Measurements from ENCODE around the gene ITGAX.

ITGAX gene

DNA sequence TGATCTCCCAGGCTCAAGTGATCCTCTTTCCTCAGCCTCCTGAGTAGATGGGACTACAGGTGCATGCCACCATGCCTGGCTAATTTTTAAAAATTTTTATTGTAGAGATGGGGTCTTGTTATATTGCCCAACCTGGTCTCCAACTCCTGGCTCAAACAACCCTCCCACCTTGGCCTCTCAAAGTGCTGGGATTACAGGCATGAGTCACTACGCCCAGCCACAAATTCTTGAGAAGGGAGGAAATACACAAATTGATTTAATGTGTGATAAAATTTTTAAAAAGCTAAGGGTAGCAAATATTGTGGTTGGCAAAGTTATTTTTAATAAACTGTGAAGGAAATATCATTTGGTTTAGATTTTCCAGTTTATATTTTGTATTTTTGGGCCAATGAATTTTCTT, 47.7 kb downstream of the ITGAX start:
- H3K9ac ChIP-seq (ENCODE audit: insufficient read length, low read depth): no peak overlapping the region
- H3K4me3 ChIP-seq (ENCODE audit: insufficient read length, low read depth): no peak overlapping the region
- H3K27me3 ChIP-seq (ENCODE audit: insufficient read depth, insufficient read length): no peaks in the 10 kb centered on the region
- H3K9me3 ChIP-seq (ENCODE audit: insufficient read depth, low read length): peaks cover 11% of the 10 kb centered on the region; the same call in 1 of the 2 replicates
- no peak for DNase-seq (ENCODE audit: low read depth, low spot score)
- peaks cover 2% of the 10 kb centered on the region for H3K4me1 ChIP-seq (ENCODE audit: insufficient read depth, insufficient read length)
- H3K36me3 ChIP-seq (ENCODE audit: insufficient read depth, insufficient read length, low read length): peaks cover 14% of the 10 kb centered on the region
- TF ChIP-seq YY1 (IDR thresholded peaks at IDR 0.05; ENCODE audit: insufficient read depth, insufficient read length): no peak
- no peak for TF ChIP-seq SUZ12 (IDR thresholded peaks at IDR 0.05; ENCODE audit: extremely low read depth, insufficient read depth, insufficient read length)
- TF ChIP-seq ZNF274 (IDR thresholded peaks at IDR 0.05; ENCODE audit: low read depth, low read length): no peak

GRCh38 chr16:31403590-31404352, 48.8 kb downstream of the ITGAX start:
- Histone ChIP-seq H3K36me3 (ENCODE audit: insufficient read depth, insufficient read length, low read length) (peaks cover 14% of the 10 kb centered on the region), H3K9me3 (ENCODE audit: insufficient read depth, low read length) (peaks cover 11% of the 10 kb centered on the region; the same call in 1 of the 2 replicates), H3K9ac (ENCODE audit: insufficient read length, low read depth) (peak overlapping the region; percentile 70), H3K4me3 (ENCODE audit: insufficient read length, low read depth) (peak overlapping the region; percentile 46), H3K4me1 (ENCODE audit: insufficient read depth, insufficient read length) (no peaks in the 10 kb centered on the region), H3K27me3 (ENCODE audit: insufficient read depth, insufficient read length) (no peaks in the 10 kb centered on the region)
- no peak for TF ChIP-seq ZNF274 (IDR thresholded peaks at IDR 0.05; ENCODE audit: low read depth, low read length)
- no peak for DNase-seq (ENCODE audit: low read depth, low spot score)

- Histone ChIP-seq H3K4me3 (ENCODE audit: insufficient read length, low read depth) (peak overlapping the region; percentile 46), H3K4me1 (ENCODE audit: insufficient read depth, insufficient read length) (no peaks in the 10 kb centered on the region), H3K9ac (ENCODE audit: insufficient read length, low read depth) (peak overlapping the region; percentile 70), H3K9me3 (ENCODE audit: insufficient read depth, low read length) (peaks cover 10% of the 10 kb centered on the region; the same call in 1 of the 2 replicates), H3K36me3 (ENCODE audit: insufficient read depth, insufficient read length, low read length) (peaks cover 7% of the 10 kb centered on the region), H3K27me3 (ENCODE audit: insufficient read depth, insufficient read length) (no peaks in the 10 kb centered on the region)
- TF ChIP-seq YY1 (IDR thresholded peaks at IDR 0.05; ENCODE audit: insufficient read depth, insufficient read length) (no peak), ZNF274 (IDR thresholded peaks at IDR 0.05; ENCODE audit: low read depth, low read length) (no peak), SUZ12 (IDR thresholded peaks at IDR 0.05; ENCODE audit: extremely low read depth, insufficient read depth, insufficient read length) (no peak)
- no peak for DNase-seq (ENCODE audit: low read depth, low spot score)
These were observed 49.5 kb downstream of the ITGAX start for GRCh38 chr16:31404353-31405064.

DNA sequence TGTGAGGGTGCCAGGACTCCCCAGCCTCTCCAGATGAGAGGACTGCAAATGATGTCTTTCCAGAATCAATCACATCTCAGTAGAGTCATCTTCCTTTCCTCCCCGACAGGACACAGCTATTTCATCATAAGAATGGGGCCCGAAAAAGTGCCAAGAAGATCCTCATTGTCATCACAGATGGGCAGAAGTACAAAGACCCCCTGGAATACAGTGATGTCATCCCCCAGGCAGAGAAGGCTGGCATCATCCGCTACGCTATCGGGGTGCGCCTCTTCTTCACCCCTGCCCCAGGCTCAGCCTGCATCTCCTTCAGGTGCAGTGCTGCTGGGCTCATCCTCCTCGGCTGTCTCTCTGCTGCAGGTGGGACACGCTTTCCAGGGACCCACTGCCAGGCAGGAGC, 52.4 kb downstream of the ITGAX start:
- Histone ChIP-seq H3K36me3 (ENCODE audit: insufficient read depth, insufficient read length, low read length) (no peaks in the 10 kb centered on the region), H3K9ac (ENCODE audit: insufficient read length, low read depth) (no peak overlapping the region), H3K9me3 (ENCODE audit: insufficient read depth, low read length) (no peaks in the 10 kb centered on the region), H3K27me3 (ENCODE audit: insufficient read depth, insufficient read length) (no peaks in the 10 kb centered on the region), H3K4me1 (ENCODE audit: insufficient read depth, insufficient read length) (no peaks in the 10 kb centered on the region), H3K4me3 (ENCODE audit: insufficient read length, low read depth) (no peak overlapping the region)
- no peak for TF ChIP-seq ZNF274 (IDR thresholded peaks at IDR 0.05; ENCODE audit: low read depth, low read length)
- no peak for DNase-seq (ENCODE audit: low read depth, low spot score)

DNA sequence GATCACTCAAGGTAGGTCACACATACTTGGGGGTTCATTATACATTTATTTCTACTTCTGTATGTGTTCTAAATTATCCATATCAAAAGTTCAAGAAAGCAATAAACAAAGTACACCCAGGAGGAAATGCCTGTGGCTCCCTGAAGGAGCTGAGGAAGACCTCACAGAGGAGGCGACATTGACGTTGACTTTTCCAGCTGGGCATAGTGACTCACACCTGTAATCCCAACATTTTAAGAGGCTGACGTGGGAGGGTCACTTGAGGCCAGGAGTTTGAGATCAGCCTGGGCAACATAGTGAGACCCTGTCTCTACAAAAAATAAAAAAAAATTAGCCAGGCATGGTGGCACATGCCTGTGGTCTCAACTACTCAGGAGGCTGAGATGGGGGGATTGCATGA, 54.5 kb downstream of the ITGAX start:
- H3K4me1 ChIP-seq (ENCODE audit: insufficient read depth, insufficient read length): no peaks in the 10 kb centered on the region
- DNase-seq (ENCODE audit: low read depth, low spot score): no peak
- H3K36me3 ChIP-seq (ENCODE audit: insufficient read depth, insufficient read length, low read length): no peaks in the 10 kb centered on the region
- no peak overlapping the region for H3K4me3 ChIP-seq (ENCODE audit: insufficient read length, low read depth)
- H3K9ac ChIP-seq (ENCODE audit: insufficient read length, low read depth): no peak overlapping the region
- no peaks in the 10 kb centered on the region for H3K9me3 ChIP-seq (ENCODE audit: insufficient read depth, low read length)
- no peaks in the 10 kb centered on the region for H3K27me3 ChIP-seq (ENCODE audit: insufficient read depth, insufficient read length)
- no peak for TF ChIP-seq ZNF274 (IDR thresholded peaks at IDR 0.05; ENCODE audit: low read depth, low read length)
- TF ChIP-seq SUZ12 (IDR thresholded peaks at IDR 0.05; ENCODE audit: extremely low read depth, insufficient read depth, insufficient read length): no peak
- TF ChIP-seq YY1 (IDR thresholded peaks at IDR 0.05; ENCODE audit: insufficient read depth, insufficient read length): no peak

- peaks cover 3% of the 10 kb centered on the region for H3K4me1 ChIP-seq (ENCODE audit: insufficient read depth, insufficient read length)
- H3K36me3 ChIP-seq (ENCODE audit: insufficient read depth, insufficient read length, low read length): no peaks in the 10 kb centered on the region
- TF ChIP-seq ZNF274 (IDR thresholded peaks at IDR 0.05; ENCODE audit: low read depth, low read length) (no peak), YY1 (IDR thresholded peaks at IDR 0.05; ENCODE audit: insufficient read depth, insufficient read length) (no peak), SUZ12 (IDR thresholded peaks at IDR 0.05; ENCODE audit: extremely low read depth, insufficient read depth, insufficient read length) (no peak)
- H3K9me3 ChIP-seq (ENCODE audit: insufficient read depth, low read length): no peaks in the 10 kb centered on the region
- no peak overlapping the region for H3K9ac ChIP-seq (ENCODE audit: insufficient read length, low read depth)
- H3K27me3 ChIP-seq (ENCODE audit: insufficient read depth, insufficient read length): no peaks in the 10 kb centered on the region
- no peak for DNase-seq (ENCODE audit: low read depth, low spot score)
- H3K4me3 ChIP-seq (ENCODE audit: insufficient read length, low read depth): no peak overlapping the region
These were observed 55.1 kb downstream of the ITGAX start for GRCh38 chr16:31410082-31410481.

DNA sequence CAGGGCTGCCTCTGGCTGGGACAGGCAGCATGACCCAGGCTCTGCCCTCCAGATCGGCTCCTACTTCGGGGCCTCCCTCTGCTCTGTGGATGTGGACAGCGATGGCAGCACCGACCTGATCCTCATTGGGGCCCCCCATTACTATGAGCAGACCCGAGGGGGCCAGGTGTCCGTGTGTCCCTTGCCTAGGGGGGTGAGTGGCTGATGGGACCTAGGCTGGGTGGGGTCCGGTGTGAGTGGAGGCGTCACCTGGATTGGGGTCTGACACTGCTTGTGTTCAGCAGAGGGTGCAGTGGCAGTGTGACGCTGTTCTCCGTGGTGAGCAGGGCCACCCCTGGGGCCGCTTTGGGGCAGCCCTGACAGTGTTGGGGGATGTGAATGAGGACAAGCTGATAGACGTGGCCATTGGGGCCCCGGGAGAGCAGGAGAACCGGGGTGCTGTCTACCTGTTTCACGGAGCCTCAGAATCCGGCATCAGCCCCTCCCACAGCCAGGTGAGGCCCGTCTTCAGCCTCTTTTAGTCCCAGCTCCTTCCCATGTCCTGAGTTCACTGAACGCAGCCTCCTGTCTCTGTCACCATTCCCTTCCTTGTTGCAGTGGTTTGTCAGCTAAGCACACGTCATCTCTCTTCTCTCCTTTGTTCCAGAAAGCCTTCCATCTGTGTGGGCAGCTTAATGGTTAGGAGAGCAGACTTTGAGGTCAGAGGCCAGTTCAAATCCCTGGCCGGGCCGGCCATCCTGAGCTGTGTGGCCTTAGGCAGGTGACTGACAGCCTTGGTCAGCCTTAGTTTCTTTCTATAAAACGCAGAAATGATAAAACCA, 56.3 kb downstream of the ITGAX start:
- no peak overlapping the region for H3K9ac ChIP-seq (ENCODE audit: insufficient read length, low read depth)
- no peaks in the 10 kb centered on the region for H3K9me3 ChIP-seq (ENCODE audit: insufficient read depth, low read length)
- no peak for TF ChIP-seq YY1 (IDR thresholded peaks at IDR 0.05; ENCODE audit: insufficient read depth, insufficient read length)
- TF ChIP-seq SUZ12 (IDR thresholded peaks at IDR 0.05; ENCODE audit: extremely low read depth, insufficient read depth, insufficient read length): no peak
- no peak for TF ChIP-seq ZNF274 (IDR thresholded peaks at IDR 0.05; ENCODE audit: low read depth, low read length)
- no peaks in the 10 kb centered on the region for H3K27me3 ChIP-seq (ENCODE audit: insufficient read depth, insufficient read length)
- H3K4me3 ChIP-seq (ENCODE audit: insufficient read length, low read depth): no peak overlapping the region
- peaks cover 5% of the 10 kb centered on the region for H3K4me1 ChIP-seq (ENCODE audit: insufficient read depth, insufficient read length)
- no peaks in the 10 kb centered on the region for H3K36me3 ChIP-seq (ENCODE audit: insufficient read depth, insufficient read length, low read length)
- DNase-seq (ENCODE audit: low read depth, low spot score): no peak
